Testis (tissue), 2 donors: Measurements from ENCODE around the gene LCLAT1.

Experiments
- POLR2A ChIP-seq: fragments of 450-650 bp; IDR thresholded peaks from one replicate; pipeline ENCODE4 v1.6.1; 2017; ENCODE audit warnings: antibody characterized with exemption, mild to moderate bottlenecking, moderate library complexity
- TF ChIP-seq, protein P1 (sequence below), 3 experiments: fragments of 450-650 bp in 2 of 3; fragments of 200-600 bp in 1 of 3; sonication (generic) in 1 of 3; IDR thresholded peaks; one replicate each; pipeline ENCODE4 v1.5.1; 2016 to 2019; ENCODE audit warnings: antibody characterized with exemption in 3 of 3, mild to moderate bottlenecking in 2 of 3, moderate library complexity in 1 of 3

DNA sequence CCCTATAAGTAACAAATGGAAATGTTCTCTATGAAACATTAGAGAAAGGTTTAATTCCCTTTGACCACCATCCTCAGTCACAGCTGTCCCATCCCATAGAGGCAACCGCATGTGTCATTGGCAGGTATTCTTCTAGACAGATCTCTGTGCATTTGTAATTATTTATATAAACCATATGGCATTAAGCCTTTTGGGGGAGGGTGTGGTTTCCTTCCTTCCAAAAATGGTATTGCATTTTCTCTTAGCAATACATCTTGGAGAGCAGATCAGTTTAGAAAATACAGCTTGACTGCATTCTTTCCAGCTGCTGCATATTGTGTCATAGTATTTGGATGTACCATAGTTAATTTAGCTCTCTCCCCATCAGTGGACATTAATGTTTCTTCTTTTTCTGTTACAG lies 57.7 kb downstream of the LCLAT1 start:
- TF ChIP-seq, protein P1, sequence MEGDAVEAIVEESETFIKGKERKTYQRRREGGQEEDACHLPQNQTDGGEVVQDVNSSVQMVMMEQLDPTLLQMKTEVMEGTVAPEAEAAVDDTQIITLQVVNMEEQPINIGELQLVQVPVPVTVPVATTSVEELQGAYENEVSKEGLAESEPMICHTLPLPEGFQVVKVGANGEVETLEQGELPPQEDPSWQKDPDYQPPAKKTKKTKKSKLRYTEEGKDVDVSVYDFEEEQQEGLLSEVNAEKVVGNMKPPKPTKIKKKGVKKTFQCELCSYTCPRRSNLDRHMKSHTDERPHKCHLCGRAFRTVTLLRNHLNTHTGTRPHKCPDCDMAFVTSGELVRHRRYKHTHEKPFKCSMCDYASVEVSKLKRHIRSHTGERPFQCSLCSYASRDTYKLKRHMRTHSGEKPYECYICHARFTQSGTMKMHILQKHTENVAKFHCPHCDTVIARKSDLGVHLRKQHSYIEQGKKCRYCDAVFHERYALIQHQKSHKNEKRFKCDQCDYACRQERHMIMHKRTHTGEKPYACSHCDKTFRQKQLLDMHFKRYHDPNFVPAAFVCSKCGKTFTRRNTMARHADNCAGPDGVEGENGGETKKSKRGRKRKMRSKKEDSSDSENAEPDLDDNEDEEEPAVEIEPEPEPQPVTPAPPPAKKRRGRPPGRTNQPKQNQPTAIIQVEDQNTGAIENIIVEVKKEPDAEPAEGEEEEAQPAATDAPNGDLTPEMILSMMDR (IDR thresholded peaks at IDR 0.05): no peak
- no peak for TF ChIP-seq POLR2A
